Ovary (tissue), 9 donors: Measurements from ENCODE around the gene NR2F6. TPM values are rescaled to one million over a fixed set of nuclear protein-coding genes. Genes with fewer than 3 reads are reported as not detected.

ENCODE experiments used
- DNase-seq, 5 donors: peaks; one replicate each; pipeline ENCODE4 v3.0.0-alpha.2; 2019 to 2020
- H3K27ac ChIP-seq, 2 donors: fragments of 200-600 bp; one replicate each; pipeline versions ENCODE4 v1.5.1 to v1.8.0; 2019 to 2022
- H3K27me3 ChIP-seq: fragments of 200-600 bp; one replicate; pipeline ENCODE4 v1.8.0; 2022
- H3K36me3 ChIP-seq: fragments of 200-600 bp; sonication (generic); one replicate; pipeline ENCODE4 v1.5.1; 2019
- H3K4me1 ChIP-seq: one replicate; pipeline ENCODE4 v1.8.1; 2013; ENCODE audit warnings: mild to moderate bottlenecking, moderate library complexity; ENCODE audit not compliant: insufficient read depth
- H3K4me3 ChIP-seq: fragments of 200-600 bp; sonication (generic); one replicate; pipeline ENCODE4 v1.5.1; 2017
- H3K9me3 ChIP-seq, 2 donors: fragments of 200-600 bp in 1 of 2; sonication (generic) in 1 of 2; one replicate each; pipeline versions ENCODE4 v1.5.1 to v1.8.1; 2013 to 2019; ENCODE audit warnings: mild to moderate bottlenecking in 1 of 2, moderate library complexity in 1 of 2
- CTCF ChIP-seq, 3 donors: fragments of 450-650 bp in 2 of 3; fragments of 200-600 bp in 1 of 3; IDR thresholded peaks; one replicate each; pipeline versions ENCODE4 v1.5.1 to v1.8.0; 2016 to 2022; ENCODE audit warnings: antibody characterized with exemption in 3 of 3, mild to moderate bottlenecking in 1 of 3
- EP300 ChIP-seq: sonication (generic); formaldehyde crosslinking; IDR thresholded peaks from one replicate; pipeline ENCODE4 v1.6.1; 2017; ENCODE audit warnings: antibody characterized with exemption
- POLR2A ChIP-seq: fragments of 450-650 bp; IDR thresholded peaks from one replicate; pipeline ENCODE4 v1.6.1; 2017; ENCODE audit warnings: antibody characterized with exemption, mild to moderate bottlenecking, moderate library complexity
- WGBS, 3 donors: extraction: QIAGEN DNeasy Blood & Tissue Kit in 1 of 3; methylation state at CpG; one replicate each; pipeline versions ENCODE4 v1.1.5 to v1.1.7; 2013 to 2017; 5-methylcytosine and 5-hydroxymethylcytosine counted together
- intact Hi-C, 4 donors: fragments of 100-400 bp; cut with DNase I; formaldehyde crosslinking; loops; one replicate each; pipeline versions ENCODE4 v1.11.0 to v1.15.1; 2022 to 2023
- polyA plus RNA-seq, 2 donors: library from polyadenylated mRNA; stranded (reverse); fragments of 200-250 nt in 1 of 2; fragments of 350-450 nt in 1 of 2; fragmentation: Illumina TruSeq in 1 of 2; extraction: RNeasy Lipid Tissue Mini Kit (QIAGEN cat#74804) in 1 of 2; gene quantifications; one replicate each; pipeline ENCODE4 v1.2.3, GENCODE V29; 2013 to 2014
- total RNA-seq, 7 donors: library from RNA; depleted of rRNA in 2 of 7; stranded (reverse); fragments of >200 nt in 2 of 7; fragmentation: NEBNext Ultra II Directional in 3 of 7; extraction: Animal tissue kit (Norgen Biotek cat#: 25700) in 3 of 7; gene quantifications; one replicate each; pipeline versions ENCODE4 v1.1.0 to v1.2.4, GENCODE V29; 2016 to 2023
- donor health status: DM: no; HTN: no; CAD: no; lungs with moderate emphysema.
- donor health status: DM: no; HTN: no; CAD: no.
- donor health status: Bipolar disorder and iron deficiency.
- donor health status: DM: yes; HTN: yes; CAD: no.
- donor health status: DM: no; HTN: no; CAD: no.
- donor health status: DM: yes; HTN: yes; CAD: no.

Gene NR2F6
- total and polyA plus RNA-seq, 9 donors, result 3.7 to 46.4 (median 28.4) TPM

- 8 to 13% (median 13%) methylated on average over 5 to 23 of the region's 27 CpGs for WGBS, 3 donors
- peak overlapping the region; percentile 63 to 74 for H3K27ac ChIP-seq
- no peaks in the 10 kb centered on the region for H3K36me3 ChIP-seq
- TF ChIP-seq POLR2A, result no peak
- TF ChIP-seq CTCF (IDR thresholded peaks at IDR 0.05), result no peak
- no peak for TF ChIP-seq EP300
- peak overlapping the region; percentile 21 for H3K4me3 ChIP-seq
- intact Hi-C loops, result no loop called here
- H3K4me1 ChIP-seq, result peaks cover 4% of the 10 kb centered on the region
- DNase-seq, result peak in 1 of 5 donors; percentile 46
- no peaks in the 10 kb centered on the region for H3K27me3 ChIP-seq
- H3K9me3 ChIP-seq, result no peaks in the 10 kb centered on the region
Observed at GRCh38 chr19:17235971-17236777, 9.5 kb downstream of the NR2F6 start.

- intact Hi-C loops, result no loop called here
- peak; percentile 71 to 84 (median 77) for DNase-seq
- H3K27ac ChIP-seq, result peak overlapping the region; percentile 63 to 74
- TF ChIP-seq CTCF (IDR thresholded peaks at IDR 0.05) (peak in 2 of 3 donors; percentile 57 to 63), EP300 (no peak), POLR2A (no peak)
- H3K4me1 ChIP-seq, result peaks cover 4% of the 10 kb centered on the region
- no peaks in the 10 kb centered on the region for H3K9me3 ChIP-seq
- H3K36me3 ChIP-seq, result no peaks in the 10 kb centered on the region
- no peaks in the 10 kb centered on the region for H3K27me3 ChIP-seq
- H3K4me3 ChIP-seq, result peak overlapping the region; percentile 21
- WGBS, 3 donors, result 2 to 9% (median 3%) methylated on average over 9 to 80 of the region's 80 CpGs
Observed at GRCh38 chr19:17235300-17235970, 10.3 kb downstream of the NR2F6 start.

GRCh38 chr19:17234911-17235299 is 10.8 kb downstream of the NR2F6 start:
- Histone ChIP-seq H3K9me3 (no peaks in the 10 kb centered on the region), H3K27me3 (no peaks in the 10 kb centered on the region), H3K4me1 (peaks cover 4% of the 10 kb centered on the region), H3K27ac (peak overlapping the region; percentile 63 to 74), H3K4me3 (peak overlapping the region; percentile 21), H3K36me3 (no peaks in the 10 kb centered on the region)
- WGBS, 3 donors, result 18 to 24% (median 19%) methylated on average over 11 of the region's 11 CpGs
- intact Hi-C loops, result no loop called here
- DNase-seq, result peak in 4 of 5 donors; percentile 58 to 82 (median 76)
- TF ChIP-seq EP300 (no peak), CTCF (IDR thresholded peaks at IDR 0.05) (no peak), POLR2A (no peak)

GRCh38 chr19:17232258-17232657 is 13.5 kb downstream of the NR2F6 start:
- H3K4me1 ChIP-seq, result peaks cover 4% of the 10 kb centered on the region
- intact Hi-C loops, result no loop called here
- no peaks in the 10 kb centered on the region for H3K36me3 ChIP-seq
- H3K27ac ChIP-seq, result no peak overlapping the region
- no peak for DNase-seq
- no peaks in the 10 kb centered on the region for H3K9me3 ChIP-seq
- 81 to 86% (median 85%) methylated on average over 25 of the region's 25 CpGs for WGBS, 3 donors
- H3K4me3 ChIP-seq, result no peak overlapping the region
- H3K27me3 ChIP-seq, result no peaks in the 10 kb centered on the region
- TF ChIP-seq POLR2A (no peak), CTCF (IDR thresholded peaks at IDR 0.05) (no peak), EP300 (no peak)
